Smooth muscle cell (in vitro differentiated cells): ENCODE data around the gene PARD3. TPM values are rescaled to one million over a fixed set of nuclear protein-coding genes. Genes with fewer than 3 reads are reported as not detected.

Source experiments
- DNase-seq: peaks from one replicate; lab custom pipeline; 2025; ENCODE audit not compliant: unreplicated experiment; lab: John Stamatoyannopoulos, UW
- H2AFZ ChIP-seq: fragments of 200-600 bp; sonication (generic); 2 replicates; pipeline ENCODE4 v1.6.0; 2016; ENCODE audit warnings: antibody characterized with exemption, low read depth, mild to moderate bottlenecking
- H3F3A ChIP-seq: fragments of 200-600 bp; sonication (generic); 2 replicates; pipeline ENCODE4 v1.6.0; 2017; ENCODE audit warnings: antibody characterized with exemption, low read depth
- H3K27ac ChIP-seq: fragments of 200-600 bp; sonication (generic); 2 replicates; pipeline ENCODE4 v1.5.1; 2016; ENCODE audit warnings: low read depth, mild to moderate bottlenecking
- H3K27me3 ChIP-seq: fragments of 200-600 bp; sonication (generic); 2 replicates; pipeline ENCODE4 v1.6.1; 2016; ENCODE audit warnings: low read depth, mild to moderate bottlenecking
- H3K36me3 ChIP-seq: fragments of 200-600 bp; sonication (generic); 2 replicates; pipeline ENCODE4 v1.5.1; 2016; ENCODE audit warnings: low read depth
- H3K4me1 ChIP-seq: fragments of 200-600 bp; sonication (generic); 2 replicates; pipeline ENCODE4 v1.5.1; 2016; ENCODE audit warnings: low read depth
- H3K4me2 ChIP-seq: fragments of 200-600 bp; sonication (generic); 2 replicates; pipeline ENCODE4 v1.6.0; 2016; ENCODE audit warnings: mild to moderate bottlenecking
- H3K4me3 ChIP-seq: fragments of 200-600 bp; sonication (generic); 2 replicates; pipeline ENCODE4 v1.5.1; 2016; ENCODE audit warnings: mild to moderate bottlenecking
- H3K79me2 ChIP-seq: fragments of 200-600 bp; sonication (generic); 2 replicates; pipeline ENCODE4 v1.6.0; 2016; ENCODE audit warnings: low read depth, mild to moderate bottlenecking
- H3K9ac ChIP-seq: fragments of 200-600 bp; sonication (generic); 2 replicates; pipeline ENCODE4 v1.6.0; 2016; ENCODE audit warnings: low read depth
- H3K9me3 ChIP-seq: fragments of 200-600 bp; sonication (generic); replicated peaks from 2 replicates; pipeline ENCODE4 v1.5.1; 2016; ENCODE audit warnings: low read depth
- H4K20me1 ChIP-seq: fragments of 200-600 bp; sonication (generic); 2 replicates; pipeline ENCODE4 v1.6.0; 2016; ENCODE audit warnings: low read depth
- WGBS: methylation state at CpG from one replicate; pipeline ENCODE4 v1.1.7; 2016; ENCODE audit warnings: low lambda C conversion rate; 5-methylcytosine and 5-hydroxymethylcytosine counted together
- polyA plus RNA-seq: library from polyadenylated mRNA; unstranded; fragments of >200 nt; fragmentation: Nextera tagmentation; extraction: Ambion mirVana; gene quantifications from 2 replicates; pipeline ENCODE4 v1.2.1, GENCODE V29; 2016
- total RNA-seq: library from RNA; depleted of rRNA; stranded (reverse); fragments of >200 nt; gene quantifications from 2 replicates; pipeline ENCODE4 v1.2.3, GENCODE V29; 2014
- TF ChIP-seq, protein P1 (sequence below): fragments of 200-600 bp; sonication (generic); IDR thresholded peaks from 2 replicates; pipeline ENCODE4 v1.5.1; 2017; ENCODE audit warnings: borderline replicate concordance, mild to moderate bottlenecking, antibody characterized with exemption; ENCODE audit not compliant: insufficient read depth, poor library complexity, severe bottlenecking

Gene PARD3
- total and polyA plus RNA-seq, 2 experiments from 2014 or later: 17.5 to 26.0 TPM

DNA sequence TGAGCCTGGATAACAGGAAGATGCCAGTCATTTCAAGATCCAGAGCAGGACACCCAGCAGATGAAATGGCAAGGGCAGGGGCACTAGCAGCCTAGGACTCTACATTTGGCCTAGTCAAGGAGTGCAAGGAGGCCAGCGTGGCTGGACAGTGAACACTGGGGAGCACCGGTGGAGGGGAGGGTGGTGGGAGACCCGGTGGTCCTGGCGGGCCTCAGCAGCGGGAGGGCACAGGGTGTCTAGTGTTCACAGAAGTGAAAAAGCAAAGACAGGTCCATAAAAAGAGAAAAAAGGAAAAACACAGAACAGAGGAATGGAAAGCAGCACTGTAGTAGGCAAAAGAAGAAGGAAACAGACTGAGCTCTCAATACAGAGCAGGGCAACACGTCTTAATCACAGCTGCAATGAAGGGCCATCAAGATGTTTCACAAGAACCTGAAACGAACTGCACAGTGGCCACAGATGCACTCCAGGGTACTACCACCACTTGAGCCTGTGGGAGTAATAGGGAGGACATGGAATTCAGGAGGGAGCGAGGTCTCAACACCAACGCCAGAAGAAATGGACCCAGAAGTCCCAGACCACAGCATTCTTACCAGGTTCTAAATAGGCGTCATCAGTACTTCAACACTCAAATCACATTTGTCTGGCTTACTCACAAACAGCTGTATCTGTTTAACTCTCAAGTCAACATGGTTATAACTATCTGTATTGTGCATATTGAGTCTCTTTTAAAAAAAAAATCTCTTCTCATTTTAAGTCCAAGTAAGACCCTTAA is 573.7 kb downstream of the PARD3 start:
- Histone ChIP-seq H3K36me3 (no peaks in the 10 kb centered on the region), H3K9ac (no peak overlapping the region), H3K4me3 (no peak overlapping the region), H3K4me1 (peaks cover 11% of the 10 kb centered on the region), H3K27ac (no peak overlapping the region), H3K4me2 (no peak overlapping the region), H3K27me3 (no peaks in the 10 kb centered on the region), H3K9me3 (no peaks in the 10 kb centered on the region), H2AFZ (no peak overlapping the region), H3K79me2 (no peaks in the 10 kb centered on the region), H4K20me1 (no peaks in the 10 kb centered on the region), H3F3A (no peaks in the 10 kb centered on the region)
- DNase-seq: no peak
- TF ChIP-seq, protein P1, sequence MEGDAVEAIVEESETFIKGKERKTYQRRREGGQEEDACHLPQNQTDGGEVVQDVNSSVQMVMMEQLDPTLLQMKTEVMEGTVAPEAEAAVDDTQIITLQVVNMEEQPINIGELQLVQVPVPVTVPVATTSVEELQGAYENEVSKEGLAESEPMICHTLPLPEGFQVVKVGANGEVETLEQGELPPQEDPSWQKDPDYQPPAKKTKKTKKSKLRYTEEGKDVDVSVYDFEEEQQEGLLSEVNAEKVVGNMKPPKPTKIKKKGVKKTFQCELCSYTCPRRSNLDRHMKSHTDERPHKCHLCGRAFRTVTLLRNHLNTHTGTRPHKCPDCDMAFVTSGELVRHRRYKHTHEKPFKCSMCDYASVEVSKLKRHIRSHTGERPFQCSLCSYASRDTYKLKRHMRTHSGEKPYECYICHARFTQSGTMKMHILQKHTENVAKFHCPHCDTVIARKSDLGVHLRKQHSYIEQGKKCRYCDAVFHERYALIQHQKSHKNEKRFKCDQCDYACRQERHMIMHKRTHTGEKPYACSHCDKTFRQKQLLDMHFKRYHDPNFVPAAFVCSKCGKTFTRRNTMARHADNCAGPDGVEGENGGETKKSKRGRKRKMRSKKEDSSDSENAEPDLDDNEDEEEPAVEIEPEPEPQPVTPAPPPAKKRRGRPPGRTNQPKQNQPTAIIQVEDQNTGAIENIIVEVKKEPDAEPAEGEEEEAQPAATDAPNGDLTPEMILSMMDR: no peak
- WGBS: 90% methylated on average over 10 of the region's 10 CpGs

DNA sequence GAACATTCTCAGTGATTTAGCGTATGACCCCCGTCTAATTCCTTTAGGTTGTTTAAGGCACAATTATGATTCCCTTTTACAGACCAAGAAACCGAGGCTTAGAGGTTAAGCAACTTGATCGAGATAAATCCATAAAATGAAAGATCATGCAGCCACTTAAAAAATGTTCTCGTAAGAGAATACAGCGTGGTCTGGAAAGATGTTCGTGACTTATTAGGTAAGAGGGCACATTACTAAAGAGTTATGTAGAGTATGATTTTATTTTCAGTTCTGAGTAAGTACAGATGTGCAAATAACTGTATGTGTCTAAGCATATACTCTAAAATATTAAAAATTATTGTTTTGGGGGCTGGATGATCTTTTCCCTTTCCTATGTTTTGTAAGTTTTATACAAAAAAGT is 575.1 kb downstream of the PARD3 start:
- WGBS: 93% methylated on average over 7 of the region's 7 CpGs
- no peaks in the 10 kb centered on the region for H3K9me3 ChIP-seq
- peaks cover 11% of the 10 kb centered on the region for H3K4me1 ChIP-seq
- no peak overlapping the region for H2AFZ ChIP-seq
- no peaks in the 10 kb centered on the region for H3K79me2 ChIP-seq
- TF ChIP-seq, protein P1: no peak
- H3K4me3 ChIP-seq: no peak overlapping the region
- no peaks in the 10 kb centered on the region for H3K36me3 ChIP-seq
- no peaks in the 10 kb centered on the region for H4K20me1 ChIP-seq
- no peaks in the 10 kb centered on the region for H3K27me3 ChIP-seq
- H3K9ac ChIP-seq: no peak overlapping the region
- H3K27ac ChIP-seq: no peak overlapping the region
- DNase-seq: no peak
- no peaks in the 10 kb centered on the region for H3F3A ChIP-seq
- H3K4me2 ChIP-seq: no peak overlapping the region

GRCh38 chr10:34237898-34238455 is 577.1 kb downstream of the PARD3 start:
- no peak for DNase-seq
- H3K79me2 ChIP-seq: no peaks in the 10 kb centered on the region
- H3K9me3 ChIP-seq: no peaks in the 10 kb centered on the region
- 47% methylated on average over 1 of the region's 1 CpG for WGBS
- TF ChIP-seq, protein P1: no peak
- no peaks in the 10 kb centered on the region for H3K27me3 ChIP-seq
- H3K4me1 ChIP-seq: peaks cover 11% of the 10 kb centered on the region
- no peaks in the 10 kb centered on the region for H3K36me3 ChIP-seq
- no peak overlapping the region for H3K4me3 ChIP-seq
- H2AFZ ChIP-seq: no peak overlapping the region
- no peaks in the 10 kb centered on the region for H3F3A ChIP-seq
- no peak overlapping the region for H3K9ac ChIP-seq
- no peak overlapping the region for H3K27ac ChIP-seq
- no peaks in the 10 kb centered on the region for H4K20me1 ChIP-seq
- no peak overlapping the region for H3K4me2 ChIP-seq
